ENCODE measurements around the gene MCAM.

The MCAM gene

DNA sequence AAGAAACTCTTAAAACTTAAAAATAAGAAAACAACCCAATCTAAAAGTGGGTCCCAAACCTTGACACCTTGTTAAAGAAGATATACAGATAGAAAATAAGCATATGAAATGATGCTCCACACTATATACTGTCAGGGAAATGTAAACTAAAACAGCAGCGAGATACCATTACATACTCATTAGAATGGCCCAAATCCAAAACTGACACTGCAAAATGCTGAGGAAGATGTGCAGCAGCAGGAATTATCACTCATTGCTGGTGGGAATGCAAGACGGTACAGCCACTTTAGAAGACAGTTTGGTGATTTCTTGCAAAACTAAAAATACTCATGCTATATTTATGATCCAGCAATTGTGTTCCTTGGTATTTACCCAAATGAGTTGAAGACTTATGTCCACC lies 12.4 kb upstream of the MCAM start:
- Histone ChIP-seq H3K27ac (no peak overlapping the region), H3K27me3 (peaks cover 11% of the 10 kb centered on the region), H3K4me1 (ENCODE audit: control insufficient read depth in 1 of 2, insufficient read depth in 1 of 2, low read depth in 1 of 2, low read length in 1 of 2) (peaks cover 10 to 19% of the 10 kb centered on the region in 2 experiments), H3K4me3 (ENCODE audit: low read depth in 1 of 2, low read length in 1 of 2) (no peak overlapping the region), H3K9me3 (no peaks in the 10 kb centered on the region), H3K36me3 (no peaks in the 10 kb centered on the region)
- TF ChIP-seq, protein P1, sequence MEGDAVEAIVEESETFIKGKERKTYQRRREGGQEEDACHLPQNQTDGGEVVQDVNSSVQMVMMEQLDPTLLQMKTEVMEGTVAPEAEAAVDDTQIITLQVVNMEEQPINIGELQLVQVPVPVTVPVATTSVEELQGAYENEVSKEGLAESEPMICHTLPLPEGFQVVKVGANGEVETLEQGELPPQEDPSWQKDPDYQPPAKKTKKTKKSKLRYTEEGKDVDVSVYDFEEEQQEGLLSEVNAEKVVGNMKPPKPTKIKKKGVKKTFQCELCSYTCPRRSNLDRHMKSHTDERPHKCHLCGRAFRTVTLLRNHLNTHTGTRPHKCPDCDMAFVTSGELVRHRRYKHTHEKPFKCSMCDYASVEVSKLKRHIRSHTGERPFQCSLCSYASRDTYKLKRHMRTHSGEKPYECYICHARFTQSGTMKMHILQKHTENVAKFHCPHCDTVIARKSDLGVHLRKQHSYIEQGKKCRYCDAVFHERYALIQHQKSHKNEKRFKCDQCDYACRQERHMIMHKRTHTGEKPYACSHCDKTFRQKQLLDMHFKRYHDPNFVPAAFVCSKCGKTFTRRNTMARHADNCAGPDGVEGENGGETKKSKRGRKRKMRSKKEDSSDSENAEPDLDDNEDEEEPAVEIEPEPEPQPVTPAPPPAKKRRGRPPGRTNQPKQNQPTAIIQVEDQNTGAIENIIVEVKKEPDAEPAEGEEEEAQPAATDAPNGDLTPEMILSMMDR (IDR thresholded peaks at IDR 0.05), result no peak

DNA sequence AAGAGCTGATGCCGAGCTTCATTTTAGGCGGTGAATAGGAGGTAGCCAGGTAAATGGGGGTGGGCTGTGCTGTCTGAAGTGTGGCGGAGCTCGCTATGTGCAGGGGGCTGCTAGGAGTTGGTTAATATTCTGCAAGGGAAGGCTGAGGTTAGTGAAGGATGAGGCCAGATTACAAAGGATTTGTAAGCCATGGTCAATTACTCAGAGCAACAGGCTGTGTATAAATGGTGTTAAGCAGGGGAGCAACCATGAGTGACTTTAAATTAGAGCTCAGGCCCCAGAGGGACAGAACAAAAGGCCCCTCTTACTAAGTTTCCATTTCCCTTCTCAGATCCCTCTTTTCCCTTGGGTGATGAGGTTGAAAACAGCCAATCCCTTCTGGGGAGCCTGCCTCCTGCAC lies 7.3 kb upstream of the MCAM start:
- TF ChIP-seq, protein P1 (IDR thresholded peaks at IDR 0.05), result no peak
- H3K4me3 ChIP-seq (ENCODE audit: low read depth in 1 of 2, low read length in 1 of 2), result no peak overlapping the region

DNA sequence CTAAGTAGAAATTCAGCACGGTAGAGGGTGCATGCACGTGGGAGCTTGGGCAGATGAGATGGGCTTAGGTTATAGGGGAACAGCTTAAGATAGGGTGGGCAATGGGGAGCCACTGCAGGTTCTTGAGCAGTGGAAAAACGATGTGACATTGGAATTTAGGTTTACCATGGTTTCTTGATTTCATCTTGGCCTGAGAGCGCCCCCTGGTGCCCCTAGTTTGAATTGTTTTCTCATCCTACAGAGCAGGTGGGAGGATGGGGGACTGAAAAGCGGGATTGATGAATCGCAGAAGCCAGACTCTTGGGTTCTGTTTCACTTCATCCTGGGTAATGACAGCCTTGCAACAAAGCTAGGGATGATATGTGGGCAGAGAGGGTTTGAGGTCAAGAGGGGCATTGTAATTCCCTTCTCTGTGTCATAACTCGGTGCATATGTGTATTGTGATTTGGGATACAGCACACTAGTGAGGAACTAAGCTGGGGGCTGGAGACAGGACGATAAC lies 6.7 kb upstream of the MCAM start:
- no peaks in the 10 kb centered on the region for H3K36me3 ChIP-seq
- no peak overlapping the region for H3K27ac ChIP-seq
- TF ChIP-seq, protein P1 (IDR thresholded peaks at IDR 0.05), result peak; percentile 80
- no peaks in the 10 kb centered on the region for H3K9me3 ChIP-seq
- H3K4me3 ChIP-seq (ENCODE audit: low read depth in 1 of 2, low read length in 1 of 2), result no peak overlapping the region
- H3K4me1 ChIP-seq (ENCODE audit: control insufficient read depth in 1 of 2, insufficient read depth in 1 of 2, low read depth in 1 of 2, low read length in 1 of 2), result peaks cover 24 to 27% of the 10 kb centered on the region in 2 experiments
- peaks cover 56% of the 10 kb centered on the region for H3K27me3 ChIP-seq

More for the DNA sequence above, 7.3 kb upstream of the MCAM start:
- Histone ChIP-seq H3K36me3 (no peaks in the 10 kb centered on the region), H3K27ac (no peak overlapping the region), H3K4me1 (ENCODE audit: control insufficient read depth in 1 of 2, insufficient read depth in 1 of 2, low read depth in 1 of 2, low read length in 1 of 2) (peaks cover 18 to 21% of the 10 kb centered on the region in 2 experiments), H3K9me3 (no peaks in the 10 kb centered on the region), H3K27me3 (peaks cover 54% of the 10 kb centered on the region)

DNA sequence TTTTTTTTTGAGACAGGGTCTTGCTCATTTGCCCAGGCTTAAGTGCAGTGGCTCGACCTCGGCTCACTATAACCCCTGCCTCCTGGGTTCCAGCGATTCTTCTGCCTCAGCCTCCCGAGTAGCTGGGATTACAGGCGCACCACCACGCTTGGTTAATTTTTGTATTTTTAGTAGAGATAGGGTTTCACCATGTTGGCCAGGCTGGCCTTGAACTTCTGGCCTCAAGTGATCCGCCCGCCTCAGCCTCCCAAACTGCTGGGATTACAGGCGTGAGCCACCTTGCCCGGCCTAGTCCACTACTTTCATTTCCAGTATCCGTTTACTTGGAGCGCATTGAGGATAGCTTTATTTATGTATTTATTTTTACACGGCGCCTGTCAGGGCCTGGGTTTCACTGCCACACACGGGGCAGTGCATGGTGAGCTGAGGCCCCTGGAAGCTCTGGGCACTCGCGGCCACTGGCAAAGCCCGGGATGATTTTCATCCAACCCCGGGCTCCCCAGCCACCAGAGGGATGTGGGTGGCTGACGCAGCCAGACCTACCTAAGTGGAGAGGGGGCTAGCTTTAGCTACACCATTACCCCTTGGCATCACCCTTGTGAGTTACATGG lies 6.1 kb upstream of the MCAM start:
- no peak overlapping the region for H3K27ac ChIP-seq
- H3K9me3 ChIP-seq, result no peaks in the 10 kb centered on the region
- H3K27me3 ChIP-seq, result peaks cover 62% of the 10 kb centered on the region
- TF ChIP-seq, protein P1 (IDR thresholded peaks at IDR 0.05), result no peak
- peaks cover 26 to 33% of the 10 kb centered on the region in 2 experiments for H3K4me1 ChIP-seq (ENCODE audit: control insufficient read depth in 1 of 2, insufficient read depth in 1 of 2, low read depth in 1 of 2, low read length in 1 of 2)
- no peak overlapping the region for H3K4me3 ChIP-seq (ENCODE audit: low read depth in 1 of 2, low read length in 1 of 2)
- H3K36me3 ChIP-seq, result no peaks in the 10 kb centered on the region

DNA sequence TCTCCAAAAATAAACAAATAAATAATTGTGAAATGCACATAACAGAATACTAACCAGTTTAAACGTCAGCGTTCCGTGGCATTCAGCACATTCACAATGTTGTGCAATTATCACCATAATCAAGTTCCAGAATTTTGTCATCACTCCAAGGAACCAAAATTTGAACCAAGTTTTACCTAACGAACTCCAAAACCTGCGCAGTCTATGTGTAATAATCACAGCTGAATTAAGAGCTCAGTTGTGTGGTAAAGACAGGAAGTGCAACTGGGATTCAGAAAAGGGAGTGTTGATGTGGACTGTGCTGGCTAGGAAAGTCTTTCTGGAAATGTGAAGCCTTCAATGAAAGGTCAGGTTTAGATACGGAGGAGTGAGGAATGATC lies 5.4 kb upstream of the MCAM start:
- TF ChIP-seq, protein P1 (IDR thresholded peaks at IDR 0.05), result no peak
- H3K27me3 ChIP-seq, result peaks cover 68% of the 10 kb centered on the region
- no peaks in the 10 kb centered on the region for H3K9me3 ChIP-seq
- no peak overlapping the region for H3K4me3 ChIP-seq (ENCODE audit: low read depth in 1 of 2, low read length in 1 of 2)
- no peaks in the 10 kb centered on the region for H3K36me3 ChIP-seq
- peaks cover 30 to 39% of the 10 kb centered on the region in 2 experiments for H3K4me1 ChIP-seq (ENCODE audit: control insufficient read depth in 1 of 2, insufficient read depth in 1 of 2, low read depth in 1 of 2, low read length in 1 of 2)
- H3K27ac ChIP-seq, result no peak overlapping the region
